Measurements from ENCODE around the gene CPT1B. TPM values are rescaled to one million over a fixed set of nuclear protein-coding genes. Genes with fewer than 3 reads are reported as not detected.

CPT1B gene
- total and polyA plus RNA-seq, 2 donors (not counting 1 experiment from before 2014, with no cell fraction given), result 55.0 to 109 TPM

GRCh38 chr22:50567721-50568252 is 10.4 kb downstream of the CPT1B start:
- CTCF ChIA-PET, result no interaction called here
- TF ChIP-seq EZH2 (IDR thresholded peaks at IDR 0.05; ENCODE audit: borderline replicate concordance, insufficient read depth, low read depth, low read length, poor library complexity, severe bottlenecking) (no peak), CTCF (IDR thresholded peaks at IDR 0.05) (no peak)
- WGBS (ENCODE audit: insufficient coverage), result 95% methylated on average over 5 of the region's 7 CpGs

GRCh38 chr22:50564289-50564688 is 13.9 kb downstream of the CPT1B start:
- Histone ChIP-seq H3K27me3 (replicated peaks in 1 of 4; ENCODE audit: control extremely low read depth in 1 of 4, control insufficient read depth in 3 of 4, insufficient read depth in 4 of 4, low read length in 3 of 4) (no peaks in the 10 kb centered on the region), H3K36me3 (replicated peaks in 1 of 2; ENCODE audit: control extremely low read depth in 1 of 2, control insufficient read depth in 1 of 2, extremely low read depth in 1 of 2, insufficient read depth in 2 of 2, low read length in 1 of 2) (peaks cover 0 to under 1% of the 10 kb centered on the region in 2 experiments), H4K20me1 (ENCODE audit: control insufficient read depth, insufficient read depth, low read length, poor library complexity, severe bottlenecking) (no peaks in the 10 kb centered on the region), H3K4me1 (ENCODE audit: control insufficient read depth in 2 of 2, insufficient read depth in 2 of 2, low read length in 2 of 2) (peaks cover 5 to 9% of the 10 kb centered on the region in 2 donors), H3K79me2 (ENCODE audit: control insufficient read depth, insufficient read depth, low read length) (no peaks in the 10 kb centered on the region), H3K9ac (ENCODE audit: low read length) (no peak overlapping the region), H3K4me3 (ENCODE audit: control extremely low read depth in 1 of 5, extremely low read depth in 1 of 5, insufficient read depth in 1 of 5, low read depth in 2 of 5, low read length in 4 of 5) (no peak overlapping the region), H3K27ac (ENCODE audit: low read length in 2 of 2) (no peak overlapping the region), H2AFZ (ENCODE audit: insufficient read depth, low read depth, low read length, poor library complexity, severe bottlenecking) (no peak overlapping the region), H3K4me2 (replicated peaks; ENCODE audit: low read depth, low read length, poor library complexity, severe bottlenecking) (no peak overlapping the region), H3K9me3 (ENCODE audit: control extremely low read depth in 1 of 3, control insufficient read depth in 2 of 3, insufficient read depth in 1 of 3, low read length in 2 of 3) (no peaks in the 10 kb centered on the region)
- no peaks in the 10 kb centered on the region for H3K9me3 Mint-ChIP-seq (ENCODE audit: insufficient read depth)
- 96% methylated on average over 11 of the region's 11 CpGs for WGBS (ENCODE audit: insufficient coverage)
- ChIA-PET POLR2A (interaction anchor here (0.6 to 4.0 kb wide), 5 partner anchors 9 to 297 kb away, joined by 3 to 32 read pairs (median 3); partner anchors contain the start of genes SCO2 and TYMP), CTCF (interaction anchor here (0.5 to 3.1 kb wide), 9 partner anchors 9 to 312 kb away, joined by 4 to 54 read pairs (median 6); partner anchors contain the start of genes CHKB, HDAC10 and SCO2)
- H3K27me3 Mint-ChIP-seq, result no peaks in the 10 kb centered on the region
- intact Hi-C loops (cut with micrococcal nuclease), result no loop called here
- ATAC-seq (ENCODE audit: low read depth) (no peak), DNase-seq (no peak)
- peak overlapping the region; percentile 53 for H3K4me3 Mint-ChIP-seq
- TF ChIP-seq EZH2 (IDR thresholded peaks at IDR 0.05; ENCODE audit: borderline replicate concordance, insufficient read depth, low read depth, low read length, poor library complexity, severe bottlenecking) (no peak), CTCF (IDR thresholded peaks at IDR 0.05) (no peak)
- H3K4me1 Mint-ChIP-seq, result peaks cover 16% of the 10 kb centered on the region
- H3K27ac Mint-ChIP-seq, result no peak overlapping the region

More at GRCh38 chr22:50567721-50568252, 10.4 kb downstream of the CPT1B start:
- Histone ChIP-seq H3K4me1 (ENCODE audit: control insufficient read depth in 2 of 2, insufficient read depth in 2 of 2, low read length in 2 of 2) (peaks cover 5 to 20% of the 10 kb centered on the region in 2 donors), H3K4me3 (ENCODE audit: control extremely low read depth in 1 of 5, extremely low read depth in 1 of 5, insufficient read depth in 1 of 5, low read depth in 2 of 5, low read length in 4 of 5) (no peak overlapping the region), H4K20me1 (ENCODE audit: control insufficient read depth, insufficient read depth, low read length, poor library complexity, severe bottlenecking) (no peaks in the 10 kb centered on the region), H3K9me3 (ENCODE audit: control extremely low read depth in 1 of 3, control insufficient read depth in 2 of 3, insufficient read depth in 1 of 3, low read length in 2 of 3) (no peaks in the 10 kb centered on the region), H2AFZ (ENCODE audit: insufficient read depth, low read depth, low read length, poor library complexity, severe bottlenecking) (no peak overlapping the region), H3K4me2 (replicated peaks; ENCODE audit: low read depth, low read length, poor library complexity, severe bottlenecking) (no peak overlapping the region), H3K36me3 (replicated peaks in 1 of 2; ENCODE audit: control extremely low read depth in 1 of 2, control insufficient read depth in 1 of 2, extremely low read depth in 1 of 2, insufficient read depth in 2 of 2, low read length in 1 of 2) (peaks cover 0 to 19% of the 10 kb centered on the region in 2 experiments), H3K9ac (ENCODE audit: low read length) (no peak overlapping the region), H3K79me2 (ENCODE audit: control insufficient read depth, insufficient read depth, low read length) (no peaks in the 10 kb centered on the region), H3K27me3 (replicated peaks in 1 of 4; ENCODE audit: control extremely low read depth in 1 of 4, control insufficient read depth in 3 of 4, insufficient read depth in 4 of 4, low read length in 3 of 4) (no peaks in the 10 kb centered on the region), H3K27ac (ENCODE audit: low read length in 2 of 2) (no peak overlapping the region)
- H3K4me1 Mint-ChIP-seq, result peaks cover 23% of the 10 kb centered on the region
- H3K9me3 Mint-ChIP-seq (ENCODE audit: insufficient read depth), result no peaks in the 10 kb centered on the region
- POLR2A ChIA-PET, result interaction anchor here (0.6 kb wide), 1 partner anchor 205 kb away, joined by 3 read pairs; no protein-coding TSS in a partner anchor
- no peak for DNase-seq
- ATAC-seq (ENCODE audit: low read depth), result no peak
- H3K4me3 Mint-ChIP-seq, result no peak overlapping the region
- H3K27ac Mint-ChIP-seq, result no peak overlapping the region
- no peaks in the 10 kb centered on the region for H3K27me3 Mint-ChIP-seq
- intact Hi-C loops (cut with micrococcal nuclease), result no loop called here
